Activated B cell treated with CpG ODN at 0.5 μM for 24 hours (primary cell): ENCODE data around the gene WDR27. TPM values are rescaled to one million over a fixed set of nuclear protein-coding genes. Genes with fewer than 3 reads are reported as not detected.

Experiments used
- ATAC-seq: fragments of 200-7000 bp; cut with Tn5 transposase; one replicate; pipeline ENCODE4 v1.10.0; 2021; ENCODE audit warnings: low read depth, mild to moderate bottlenecking, moderate library complexity
- CTCF ChIA-PET: fragments of 350-600 bp; sonication (Branson Sonifier 250); formaldehyde crosslinking; loops from one replicate; lab custom pipeline; 2021; ENCODE audit warnings: antibody characterized with exemption; lab: Charles Lee
- POLR2A ChIA-PET: fragments of 350-600 bp; sonication (Branson Sonifier 250); formaldehyde crosslinking; loops from one replicate; lab custom pipeline; 2021; ENCODE audit warnings: antibody characterized with exemption; lab: Charles Lee
- DNase-seq: peaks from one replicate; pipeline ENCODE4 v3.0.0; 2022
- H3K27ac Mint-ChIP-seq: one replicate; pipeline ENCODE4 v1.8.0; 2020; ENCODE audit warnings: mixed read lengths
- H3K27me3 Mint-ChIP-seq: one replicate; pipeline ENCODE4 v1.8.0; 2021; ENCODE audit warnings: mixed read lengths
- H3K36me3 Mint-ChIP-seq: one replicate; pipeline ENCODE4 v1.8.0; 2021; ENCODE audit warnings: low read depth, mixed read lengths
- H3K4me1 Mint-ChIP-seq: one replicate; pipeline ENCODE4 v1.8.0; 2021; ENCODE audit warnings: mixed read lengths
- H3K4me3 Mint-ChIP-seq: one replicate; pipeline ENCODE4 v1.8.0; 2020; ENCODE audit warnings: mild to moderate bottlenecking, mixed read lengths
- H3K9me3 Mint-ChIP-seq: one replicate; pipeline ENCODE4 v1.8.0; 2020; ENCODE audit warnings: mixed read lengths
- intact Hi-C: fragments of 100-400 bp; cut with micrococcal nuclease; formaldehyde crosslinking; loops from one replicate; pipeline ENCODE4 v1.15.1; 2024
- total RNA-seq: library from RNA; stranded (reverse); gene quantifications from 2 replicates; pipeline ENCODE4 v1.2.3, GENCODE V29; 2022
- TF ChIP-seq, protein P1 (sequence below): fragments of 200-600 bp; IDR thresholded peaks from one replicate; pipeline ENCODE4 v1.8.0; 2022; ENCODE audit warnings: antibody characterized with exemption, mild to moderate bottlenecking

WDR27 gene
- total RNA-seq, 1 donor from 2014 or later: 49.1 TPM

DNA sequence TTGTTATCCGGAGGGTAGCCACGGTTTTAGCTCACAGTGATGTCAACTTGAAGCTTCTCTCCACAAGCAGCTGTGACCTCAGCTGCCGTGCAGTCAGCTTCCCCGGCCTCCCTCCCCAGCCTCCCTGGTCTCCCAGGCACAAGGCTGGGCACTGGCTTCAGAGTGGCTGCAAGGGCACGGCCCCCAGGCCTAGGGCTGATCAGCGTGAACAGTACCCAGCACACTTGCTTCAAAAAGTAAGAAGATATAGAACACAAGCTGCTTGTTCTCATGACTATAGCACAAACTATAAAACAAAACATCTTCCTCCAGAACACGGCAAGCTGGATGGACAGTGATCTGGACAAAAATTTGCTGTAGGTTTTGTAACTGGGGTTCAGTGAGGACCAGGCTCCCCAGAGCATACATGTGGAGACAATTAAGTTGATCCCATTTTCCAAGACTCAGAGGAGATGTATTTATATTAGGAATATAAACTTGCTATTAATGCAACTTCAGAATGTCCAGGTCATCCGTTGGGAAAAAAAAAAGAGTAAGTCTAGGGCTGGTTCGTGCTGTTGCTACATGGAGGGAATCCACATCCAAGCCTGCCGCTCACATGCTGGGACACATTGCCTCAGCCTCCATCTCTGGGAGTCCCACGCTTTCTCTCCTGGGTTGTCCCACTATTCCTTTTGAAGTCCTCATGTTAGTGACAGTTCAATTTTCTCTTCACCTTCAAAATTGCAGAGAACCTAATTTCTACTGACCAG lies 248.8 kb downstream of the WDR27 start:
- H3K4me3 Mint-ChIP-seq: no peak overlapping the region
- DNase-seq: no peak
- H3K27ac Mint-ChIP-seq: no peak overlapping the region
- CTCF ChIA-PET: no interaction called here
- intact Hi-C loops: no loop called here
- no peaks in the 10 kb centered on the region for H3K36me3 Mint-ChIP-seq
- POLR2A ChIA-PET: no interaction called here
- TF ChIP-seq, protein P1, sequence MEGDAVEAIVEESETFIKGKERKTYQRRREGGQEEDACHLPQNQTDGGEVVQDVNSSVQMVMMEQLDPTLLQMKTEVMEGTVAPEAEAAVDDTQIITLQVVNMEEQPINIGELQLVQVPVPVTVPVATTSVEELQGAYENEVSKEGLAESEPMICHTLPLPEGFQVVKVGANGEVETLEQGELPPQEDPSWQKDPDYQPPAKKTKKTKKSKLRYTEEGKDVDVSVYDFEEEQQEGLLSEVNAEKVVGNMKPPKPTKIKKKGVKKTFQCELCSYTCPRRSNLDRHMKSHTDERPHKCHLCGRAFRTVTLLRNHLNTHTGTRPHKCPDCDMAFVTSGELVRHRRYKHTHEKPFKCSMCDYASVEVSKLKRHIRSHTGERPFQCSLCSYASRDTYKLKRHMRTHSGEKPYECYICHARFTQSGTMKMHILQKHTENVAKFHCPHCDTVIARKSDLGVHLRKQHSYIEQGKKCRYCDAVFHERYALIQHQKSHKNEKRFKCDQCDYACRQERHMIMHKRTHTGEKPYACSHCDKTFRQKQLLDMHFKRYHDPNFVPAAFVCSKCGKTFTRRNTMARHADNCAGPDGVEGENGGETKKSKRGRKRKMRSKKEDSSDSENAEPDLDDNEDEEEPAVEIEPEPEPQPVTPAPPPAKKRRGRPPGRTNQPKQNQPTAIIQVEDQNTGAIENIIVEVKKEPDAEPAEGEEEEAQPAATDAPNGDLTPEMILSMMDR: no peak
- H3K9me3 Mint-ChIP-seq: no peaks in the 10 kb centered on the region
- H3K4me1 Mint-ChIP-seq: no peaks in the 10 kb centered on the region
- ATAC-seq: no peak
- no peaks in the 10 kb centered on the region for H3K27me3 Mint-ChIP-seq

DNA sequence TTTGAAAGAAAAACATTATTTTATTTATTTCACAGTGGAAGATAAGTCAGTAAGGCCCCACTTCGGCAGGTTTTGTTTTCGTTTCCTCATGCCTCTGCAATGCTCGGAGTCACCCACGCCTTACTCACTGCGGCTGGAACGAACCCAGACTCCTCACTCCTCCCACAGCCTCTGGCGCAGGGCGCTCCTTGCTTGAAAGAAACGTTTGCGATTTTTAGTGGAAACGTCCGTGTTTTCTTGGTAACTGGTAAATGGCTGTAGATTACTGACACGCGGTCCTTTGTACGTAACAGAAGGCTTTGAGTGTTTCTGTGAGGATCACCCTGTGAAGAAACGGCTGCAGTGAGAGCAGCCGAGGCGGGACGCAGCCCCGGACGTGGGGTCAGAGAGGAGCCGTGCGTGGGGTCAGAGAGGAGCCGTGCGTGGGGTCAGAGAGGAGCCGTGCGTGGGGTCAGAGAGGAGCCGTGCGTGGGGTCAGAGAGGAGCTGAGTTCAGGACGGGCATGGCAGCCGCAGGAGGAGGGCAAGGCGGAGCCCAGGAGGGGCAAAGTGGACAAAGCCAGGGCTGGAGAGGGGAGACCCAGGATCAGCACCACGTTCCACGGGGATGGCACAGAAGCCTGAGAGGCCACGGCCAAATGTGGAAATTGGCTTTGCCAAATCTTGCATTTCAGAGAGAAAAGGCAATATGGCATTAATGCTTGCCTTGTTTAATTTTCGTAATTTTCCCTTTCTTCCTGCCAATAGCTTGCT lies 249.5 kb downstream of the WDR27 start:
- no peaks in the 10 kb centered on the region for H3K36me3 Mint-ChIP-seq
- H3K27me3 Mint-ChIP-seq: no peaks in the 10 kb centered on the region
- H3K27ac Mint-ChIP-seq: no peak overlapping the region
- ATAC-seq: no peak
- no peak overlapping the region for H3K4me3 Mint-ChIP-seq
- TF ChIP-seq, protein P1: no peak
- no peaks in the 10 kb centered on the region for H3K9me3 Mint-ChIP-seq
- no peak for DNase-seq
- intact Hi-C loops: no loop called here
- POLR2A ChIA-PET: no interaction called here
- CTCF ChIA-PET: no interaction called here
- no peaks in the 10 kb centered on the region for H3K4me1 Mint-ChIP-seq

DNA sequence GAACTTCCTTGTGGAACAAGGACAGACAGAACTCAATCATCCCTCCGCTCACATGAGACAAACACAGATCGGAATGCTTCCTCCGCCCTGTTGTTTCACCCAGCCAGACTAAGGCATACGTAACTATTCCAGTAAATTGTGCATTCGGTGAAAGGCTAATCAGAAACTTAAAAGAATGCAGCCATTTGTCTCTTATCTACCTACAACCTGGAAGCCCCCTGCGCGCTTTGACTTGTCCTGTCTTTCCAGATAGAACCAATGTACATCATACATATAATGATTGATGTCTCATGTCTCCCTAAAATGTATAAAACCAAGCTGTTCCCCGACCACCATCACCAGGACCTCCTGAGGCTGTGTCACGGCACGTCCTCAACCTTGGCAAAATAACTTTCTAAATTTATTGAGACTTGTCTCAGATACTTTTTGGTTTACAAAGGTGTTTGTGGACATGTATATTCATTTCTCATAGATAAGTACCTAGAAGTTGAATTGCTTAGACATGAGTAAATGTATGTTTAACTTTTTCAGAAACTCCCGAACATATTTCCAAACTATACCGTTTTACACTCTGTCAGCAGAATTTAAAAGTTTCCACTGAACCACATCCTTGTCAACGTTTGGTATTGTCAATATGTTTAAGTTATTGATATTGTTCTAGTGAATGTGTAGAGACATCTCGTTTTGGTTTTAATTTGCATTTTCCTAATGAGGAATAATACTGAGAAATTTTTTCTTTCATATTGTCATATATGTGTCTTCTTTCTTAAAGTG lies 250.6 kb downstream of the WDR27 start:
- H3K27ac Mint-ChIP-seq: no peak overlapping the region
- POLR2A ChIA-PET: no interaction called here
- no peaks in the 10 kb centered on the region for H3K9me3 Mint-ChIP-seq
- H3K4me3 Mint-ChIP-seq: no peak overlapping the region
- no peak for DNase-seq
- intact Hi-C loops: no loop called here
- H3K4me1 Mint-ChIP-seq: no peaks in the 10 kb centered on the region
- CTCF ChIA-PET: no interaction called here
- TF ChIP-seq, protein P1: no peak
- H3K36me3 Mint-ChIP-seq: no peaks in the 10 kb centered on the region
- H3K27me3 Mint-ChIP-seq: no peaks in the 10 kb centered on the region
- ATAC-seq: no peak

DNA sequence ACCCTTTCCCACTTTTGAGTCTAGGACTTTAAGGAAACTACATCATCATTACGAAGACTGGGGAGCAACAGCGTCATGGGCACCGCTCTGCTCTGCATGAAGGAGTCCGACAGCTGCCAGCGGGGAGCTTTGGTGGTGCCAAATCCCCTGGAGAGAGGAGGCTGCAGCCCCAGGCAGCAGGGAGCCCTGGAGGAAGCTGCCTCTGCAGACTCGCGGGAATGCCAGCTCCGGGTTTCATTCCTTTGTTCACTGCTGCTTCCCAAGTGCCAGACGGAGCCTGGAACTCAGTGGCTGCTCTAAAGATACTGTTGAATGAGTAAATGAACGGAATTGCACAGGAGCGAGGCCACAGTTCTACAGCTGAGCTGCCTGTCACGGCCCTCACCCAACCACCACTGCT lies 251.7 kb downstream of the WDR27 start:
- H3K36me3 Mint-ChIP-seq: no peaks in the 10 kb centered on the region
- DNase-seq (no peak), ATAC-seq (no peak)
- ChIA-PET POLR2A (no interaction called here), CTCF (no interaction called here)
- no peaks in the 10 kb centered on the region for H3K9me3 Mint-ChIP-seq
- intact Hi-C loops: no loop called here
- H3K27ac Mint-ChIP-seq: no peak overlapping the region
- H3K4me1 Mint-ChIP-seq: no peaks in the 10 kb centered on the region
- H3K4me3 Mint-ChIP-seq: no peak overlapping the region
- TF ChIP-seq, protein P1: no peak
- no peaks in the 10 kb centered on the region for H3K27me3 Mint-ChIP-seq

DNA sequence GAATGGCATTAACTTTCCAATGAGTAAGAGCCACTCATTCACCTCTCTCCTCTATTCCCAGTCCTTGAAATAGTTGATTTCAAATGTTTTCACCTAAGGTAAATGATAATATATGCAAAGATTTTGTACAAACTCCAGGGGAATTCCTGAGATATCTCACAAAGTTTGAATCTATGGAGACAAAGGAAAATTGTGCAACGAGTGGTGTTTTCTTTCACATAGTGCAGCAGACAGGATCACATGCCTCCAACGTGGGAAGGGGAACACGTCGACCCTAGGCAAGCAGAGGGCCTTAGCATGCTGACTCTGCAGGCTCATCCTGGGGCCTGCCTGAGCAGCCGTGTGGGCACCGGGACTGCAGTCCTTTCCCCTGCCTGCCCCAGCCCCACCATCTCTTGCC lies 252.6 kb downstream of the WDR27 start:
- CTCF ChIA-PET: no interaction called here
- no peaks in the 10 kb centered on the region for H3K27me3 Mint-ChIP-seq
- POLR2A ChIA-PET: no interaction called here
- H3K9me3 Mint-ChIP-seq: no peaks in the 10 kb centered on the region
- H3K4me3 Mint-ChIP-seq: no peak overlapping the region
- intact Hi-C loops: no loop called here
- no peaks in the 10 kb centered on the region for H3K4me1 Mint-ChIP-seq
- ATAC-seq (no peak), DNase-seq (no peak)
- H3K27ac Mint-ChIP-seq: no peak overlapping the region
- H3K36me3 Mint-ChIP-seq: no peaks in the 10 kb centered on the region
- TF ChIP-seq, protein P1: no peak
